ENCODE measurements around the gene SDR42E1.

- TF ChIP-seq CTCF (IDR thresholded peaks at IDR 0.05; ENCODE audit: insufficient read depth, low read length) (no peak), POLR2AphosphoS5 (IDR thresholded peaks at IDR 0.05; ENCODE audit: low read depth) (no peak)
Observed at GRCh38 chr16:82033683-82034300, 22.5 kb upstream of the SDR42E1 start.
